Endothelial cell of umbilical vein (primary cell): ENCODE results near the gene MIA3. TPM values are rescaled to one million over a fixed set of nuclear protein-coding genes. Genes with fewer than 3 reads are reported as not detected.

ENCODE experiments used
- BruUV-seq: library from RNA; stranded (reverse); fragments of 400-500 nt; replicated peaks from 2 replicates; lab custom pipeline; 2021; lab: Mats Ljungman, UMichigan
- CTCF ChIA-PET: fragments of 300-600, 350-600 bp; sonication (Branson Sonifier 250); formaldehyde crosslinking; loops from one replicate; lab custom pipeline; 2021; ENCODE audit warnings: antibody characterized with exemption, inconsistent platforms; lab: Charles Lee
- POLR2A ChIA-PET: fragments of 300-600, 350-600 bp; sonication (Branson Sonifier 250); formaldehyde crosslinking; loops from one replicate; lab custom pipeline; 2021; ENCODE audit warnings: antibody characterized with exemption, inconsistent platforms; lab: Charles Lee
- DNase-seq: peaks from one replicate; pipeline ENCODE4 v3.0.0-alpha.2; 2011; ENCODE audit warnings: low read depth, low spot score
- FAIRE-seq: peaks from 2 replicates; lab custom pipeline; 2011; peaks lifted over from hg19 to GRCh38; lab: Jason Lieb, UNC
- H2AFZ ChIP-seq: 2 replicates; pipeline ENCODE4 v1.6.0; 2012; ENCODE audit warnings: low read depth, low read length, control low read depth, inconsistent platforms
- H3K27ac ChIP-seq: 2 replicates; pipeline ENCODE4 v1.5.1; 2011; ENCODE audit warnings: low read depth, mild to moderate bottlenecking, control low read depth, low read length, moderate library complexity; ENCODE audit not compliant: insufficient read depth
- H3K27me3 ChIP-seq, 2 experiments: 2 replicates each; pipeline versions ENCODE4 v1.6.0 to v1.6.1; 2011; ENCODE audit warnings: low read length in 2 of 2, mixed read lengths in 1 of 2; ENCODE audit not compliant: control insufficient read depth in 2 of 2, insufficient read depth in 2 of 2
- H3K36me3 ChIP-seq, 2 experiments: 2 replicates in 1 of 2; 3 replicates in 1 of 2; pipeline ENCODE4 v1.5.1; 2011; ENCODE audit warnings: low read length in 2 of 2, mild to moderate bottlenecking in 1 of 2, moderate library complexity in 1 of 2; ENCODE audit not compliant: control insufficient read depth in 2 of 2, insufficient read depth in 2 of 2; ENCODE audit errors: extremely low read depth in 1 of 2
- H3K4me1 ChIP-seq: 3 replicates; pipeline ENCODE4 v1.5.1; 2011; ENCODE audit warnings: mild to moderate bottlenecking, low read length; ENCODE audit not compliant: control insufficient read depth, insufficient read depth; ENCODE audit errors: extremely low read depth
- H3K4me2 ChIP-seq: 2 replicates; pipeline ENCODE4 v1.6.1; 2011; ENCODE audit warnings: low read length, control low read depth, mixed read lengths; ENCODE audit not compliant: insufficient read depth
- H3K4me3 ChIP-seq, 3 experiments: fragments of 200-600 bp in 1 of 3; sonication (generic), shearing (Covaris generic) in 1 of 3; replicated peaks in 1 of 3; 2 replicates each; pipeline ENCODE4 v1.5.1; 2011 to 2016; ENCODE audit warnings: control low read depth in 3 of 3, low read length in 3 of 3, mild to moderate bottlenecking in 2 of 3, inconsistent platforms in 1 of 3, low read depth in 1 of 3, moderate library complexity in 1 of 3; ENCODE audit not compliant: insufficient read depth in 1 of 3
- H3K79me2 ChIP-seq: 2 replicates; pipeline ENCODE4 v1.6.0; 2012; ENCODE audit warnings: low read length, inconsistent platforms; ENCODE audit not compliant: control insufficient read depth, insufficient read depth
- H3K9ac ChIP-seq: replicated peaks from 2 replicates; pipeline ENCODE3; 2011; ENCODE audit warnings: low read length, control low read depth; ENCODE audit not compliant: insufficient read depth; ENCODE audit errors: extremely low read depth
- H3K9me1 ChIP-seq: replicated peaks from 3 replicates; pipeline ENCODE4 v1.6.0; 2011; ENCODE audit warnings: mild to moderate bottlenecking, low read length; ENCODE audit not compliant: control insufficient read depth, insufficient read depth; ENCODE audit errors: extremely low read depth
- H3K9me3 ChIP-seq: replicated peaks from 2 replicates; pipeline ENCODE4 v1.5.1; 2012; ENCODE audit warnings: low read length, inconsistent platforms; ENCODE audit not compliant: control insufficient read depth, insufficient read depth
- H4K20me1 ChIP-seq: replicated peaks from 2 replicates; pipeline ENCODE3; 2011; ENCODE audit warnings: mild to moderate bottlenecking, low read length; ENCODE audit not compliant: control insufficient read depth, insufficient read depth; ENCODE audit errors: extremely low read depth
- CTCF ChIP-seq, 2 donors: IDR thresholded peaks; 1 replicate in 1 of 2; 2 replicates in 1 of 2; pipeline ENCODE4 v1.5.1; 2011; ENCODE audit warnings: low read length in 2 of 2, mild to moderate bottlenecking in 2 of 2, moderate library complexity in 2 of 2, control low read depth in 1 of 2, inconsistent platforms in 1 of 2, low read depth in 1 of 2; ENCODE audit not compliant: insufficient read depth in 1 of 2; ENCODE audit errors: extremely low read depth in 1 of 2
- EZH2 ChIP-seq: IDR thresholded peaks from 2 replicates; pipeline ENCODE4 v1.6.1; 2012; ENCODE audit warnings: borderline replicate concordance, low read depth, mild to moderate bottlenecking, moderate library complexity, low read length, inconsistent platforms; ENCODE audit not compliant: severe bottlenecking
- FOS ChIP-seq: IDR thresholded peaks from 2 replicates; pipeline ENCODE4 v1.6.1; 2011; ENCODE audit warnings: mild to moderate bottlenecking, low read length, moderate library complexity, borderline replicate concordance; ENCODE audit not compliant: insufficient read depth
- GATA2 ChIP-seq: IDR thresholded peaks from 2 replicates; pipeline ENCODE4 v1.7.0; 2011; ENCODE audit warnings: low read depth, mild to moderate bottlenecking, moderate library complexity, mixed read lengths, low read length; ENCODE audit not compliant: insufficient read length, insufficient read depth
- JUN ChIP-seq: IDR thresholded peaks from 2 replicates; pipeline ENCODE4 v1.6.1; 2011; ENCODE audit warnings: borderline replicate concordance, low read depth; ENCODE audit not compliant: insufficient read length, insufficient read depth
- MAX ChIP-seq: IDR thresholded peaks from 2 replicates; pipeline ENCODE4 v1.6.1; 2011; ENCODE audit not compliant: insufficient read depth, insufficient read length
- MYC ChIP-seq: IDR thresholded peaks from one replicate; pipeline ENCODE4 v1.6.1; 2011; ENCODE audit warnings: mild to moderate bottlenecking, low read depth, low read length
- dilution Hi-C: fragments of 300-500 bp; cut with MboI; formaldehyde crosslinking; loops from one replicate; pipeline ENCODE4 v1.15.0; 2019; ENCODE audit warnings: low sequenced_read_pairs; ENCODE audit not compliant: extremely low pct_ligation_motif_present
- intact Hi-C: fragments of 100-400 bp; cut with micrococcal nuclease; formaldehyde crosslinking; loops from one replicate; pipeline ENCODE4 v1.10.0; 2022
- polyA plus RNA-seq, 4 experiments: library from polyadenylated mRNA; depleted of rRNA in 3 of 4; stranded (reverse) in 3 of 4; unstranded in 1 of 4; fragments of >200 nt; gene quantifications; 2 replicates each; pipeline versions ENCODE4 v1.2.1 to v1.2.3, GENCODE V29; 2011 to 2012; ENCODE audit warnings: missing spikeins in 1 of 4
- total RNA-seq: library from RNA; stranded (reverse); gene quantifications from 2 replicates; pipeline ENCODE4 v1.2.3, GENCODE V29; 2021

MIA3 gene
- total and polyA plus RNA-seq, 2 donors (not counting 3 experiments of a cell fraction or from before 2014, with no cell fraction given) = 63.7 to 108 TPM

- H4K20me1 ChIP-seq = no peaks in the 10 kb centered on the region
- ChIA-PET CTCF (interaction anchor here (1.5 kb wide), 1 partner anchor 13 kb away, joined by 7 read pairs; no protein-coding TSS in a partner anchor), POLR2A (no interaction called here)
- intact Hi-C loops (no loop called here), dilution Hi-C loops (no loop called here)
- no peaks in the 10 kb centered on the region for H3K9me1 ChIP-seq
- no peaks in the 10 kb centered on the region for H3K4me1 ChIP-seq
- BruUV-seq = no TSS peak
- no peaks in the 10 kb centered on the region for H3K27me3 ChIP-seq
- H2AFZ ChIP-seq = no peak overlapping the region
- H3K9me3 ChIP-seq = no peaks in the 10 kb centered on the region
- no peak overlapping the region for H3K4me2 ChIP-seq
- no peak overlapping the region for H3K9ac ChIP-seq
- DNase-seq (peak; percentile 15), FAIRE-seq (no peak)
- TF ChIP-seq MAX (no peak), GATA2 (no peak), FOS (no peak), JUN (no peak), CTCF (IDR thresholded peaks at IDR 0.05; ENCODE audit: extremely low read depth in 1 of 2, insufficient read depth in 1 of 2, low read depth in 1 of 2, low read length in 2 of 2) (no peak), EZH2 (no peak), MYC (no peak)
- peaks cover 24 to 35% of the 10 kb centered on the region in 2 experiments for H3K36me3 ChIP-seq
- H3K4me3 ChIP-seq = no peak overlapping the region
- no peak overlapping the region for H3K27ac ChIP-seq
- no peaks in the 10 kb centered on the region for H3K79me2 ChIP-seq
These were observed 40.0 kb downstream of the MIA3 start for GRCh38 chr1:222657899-222658298.
